Hippocampal formation (tissue), 2 donors: Measurements from ENCODE around the gene CD48.
"Not testable (repeated sequence)": the region's sequence is repeated elsewhere in the genome, so short reads cannot be mapped to it uniquely, and the experiment has no call there.

Source experiments
- DNase-seq, 2 donors: peaks; one replicate each; lab custom pipeline; 2025; lab: John Stamatoyannopoulos, UW

The CD48 gene

GRCh38 chr1:160741612-160742348 lies 30.2 kb upstream of the CD48 start:
- no peak for DNase-seq

- no peak for DNase-seq
These were observed 29.5 kb upstream of the CD48 start for GRCh38 chr1:160741092-160741501.

- DNase-seq, result no peak
These were observed 28.6 kb upstream of the CD48 start for GRCh38 chr1:160740133-160740688.

GRCh38 chr1:160739098-160739511 lies 27.5 kb upstream of the CD48 start, which contains the start of gene SLAMF7:
Gene SLAMF7, plus strand, starts transcription at chr1:160739247. Its CDS starts 55 bp downstream, at chr1:160739302.
- DNase-seq, result no peak

- DNase-seq, result no peak
These were observed 26.6 kb upstream of the CD48 start for GRCh38 chr1:160738271-160738670.

GRCh38 chr1:160734301-160734700 lies 22.7 kb upstream of the CD48 start:
- DNase-seq, result no peak

GRCh38 chr1:160733898-160734297 lies 22.3 kb upstream of the CD48 start:
- no peak for DNase-seq

- DNase-seq, result no peak
These were observed 20.4 kb upstream of the CD48 start for GRCh38 chr1:160731990-160732389.

- not testable (repeated sequence) for DNase-seq
These were observed 19.9 kb upstream of the CD48 start for GRCh38 chr1:160731564-160731963.

- DNase-seq, result no peak
These were observed 15.7 kb upstream of the CD48 start for GRCh38 chr1:160727316-160727640.

- DNase-seq, result peak; percentile 42 to 64
These were observed 15.1 kb upstream of the CD48 start for GRCh38 chr1:160726498-160727315.

GRCh38 chr1:160726114-160726497 lies 14.5 kb upstream of the CD48 start:
- DNase-seq, result no peak

- no peak for DNase-seq
These were observed 13.0 kb upstream of the CD48 start for GRCh38 chr1:160724465-160725242.

- no peak for DNase-seq
These were observed 11.7 kb upstream of the CD48 start for GRCh38 chr1:160723332-160723731.

GRCh38 chr1:160722726-160723125 lies 11.1 kb upstream of the CD48 start:
- no peak for DNase-seq

- DNase-seq, result no peak
These were observed 9.9 kb upstream of the CD48 start for GRCh38 chr1:160721473-160721872.

GRCh38 chr1:160720356-160721085 lies 8.9 kb upstream of the CD48 start:
- no peak for DNase-seq

GRCh38 chr1:160718210-160718609 lies 6.6 kb upstream of the CD48 start:
- DNase-seq, result no peak

- no peak for DNase-seq
These were observed 5.7 kb upstream of the CD48 start for GRCh38 chr1:160717306-160717705.

- no peak for DNase-seq
These were observed 4.4 kb upstream of the CD48 start for GRCh38 chr1:160716013-160716412.

GRCh38 chr1:160714034-160714648 lies 2.5 kb upstream of the CD48 start:
- DNase-seq, result not testable (repeated sequence)
